DMS 273 (cell line): ENCODE results near the gene PRKAR1B.

Source experiments
- DNase-seq: peaks from one replicate; lab custom pipeline; 2025; ENCODE audit not compliant: unreplicated experiment; lab: John Stamatoyannopoulos, UW

PRKAR1B gene

DNA sequence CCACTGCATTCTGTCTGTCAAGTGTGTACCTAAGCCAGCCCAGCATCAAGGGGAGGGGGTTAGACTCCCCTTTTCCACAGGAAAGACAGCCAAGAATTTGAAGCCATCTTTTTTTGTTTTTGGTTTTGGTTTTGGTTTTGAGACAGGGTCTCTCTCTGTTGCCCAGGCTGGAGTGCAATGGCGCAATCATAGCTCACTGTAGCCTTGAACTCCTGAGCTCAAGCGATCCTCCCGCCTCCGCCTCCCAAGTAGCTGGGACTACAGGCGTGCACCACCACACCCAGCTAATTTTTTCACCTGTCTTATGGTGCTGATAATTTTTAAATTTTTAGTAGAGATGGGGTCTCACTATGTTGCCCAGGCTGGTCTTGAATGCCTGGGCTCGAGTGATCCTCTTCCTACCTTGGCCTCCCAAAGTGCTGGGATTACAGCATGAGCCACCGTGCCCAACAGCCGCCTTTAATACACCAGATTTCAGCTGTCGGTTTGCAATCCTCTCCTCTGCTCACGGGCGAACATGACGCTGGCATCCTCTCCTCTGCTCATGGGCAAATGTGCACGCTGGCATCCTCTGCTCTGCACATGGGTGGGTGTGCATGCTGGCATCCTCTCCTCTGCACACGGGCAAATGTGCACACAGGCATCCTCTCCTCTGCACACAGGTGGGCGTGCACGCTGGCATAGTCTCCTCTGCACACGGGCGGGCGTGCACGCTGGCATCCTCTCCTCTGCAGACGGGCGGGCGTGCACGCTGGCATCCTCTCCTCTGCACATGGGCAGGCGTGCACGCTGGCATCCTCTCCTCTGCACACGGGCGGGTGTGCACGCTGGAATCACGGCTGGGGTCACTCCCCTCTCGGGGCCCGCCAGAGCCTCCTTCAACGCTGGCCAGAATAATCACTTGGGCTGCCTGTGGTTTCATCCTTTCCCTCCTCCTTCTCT is 151.4 kb downstream of the PRKAR1B start:
- DNase-seq: no peak

GRCh38 chr7:574661-575395 is 152.3 kb downstream of the PRKAR1B start:
- DNase-seq: peak; percentile 92

GRCh38 chr7:573933-574381 is 153.1 kb downstream of the PRKAR1B start:
- DNase-seq: no peak

DNA sequence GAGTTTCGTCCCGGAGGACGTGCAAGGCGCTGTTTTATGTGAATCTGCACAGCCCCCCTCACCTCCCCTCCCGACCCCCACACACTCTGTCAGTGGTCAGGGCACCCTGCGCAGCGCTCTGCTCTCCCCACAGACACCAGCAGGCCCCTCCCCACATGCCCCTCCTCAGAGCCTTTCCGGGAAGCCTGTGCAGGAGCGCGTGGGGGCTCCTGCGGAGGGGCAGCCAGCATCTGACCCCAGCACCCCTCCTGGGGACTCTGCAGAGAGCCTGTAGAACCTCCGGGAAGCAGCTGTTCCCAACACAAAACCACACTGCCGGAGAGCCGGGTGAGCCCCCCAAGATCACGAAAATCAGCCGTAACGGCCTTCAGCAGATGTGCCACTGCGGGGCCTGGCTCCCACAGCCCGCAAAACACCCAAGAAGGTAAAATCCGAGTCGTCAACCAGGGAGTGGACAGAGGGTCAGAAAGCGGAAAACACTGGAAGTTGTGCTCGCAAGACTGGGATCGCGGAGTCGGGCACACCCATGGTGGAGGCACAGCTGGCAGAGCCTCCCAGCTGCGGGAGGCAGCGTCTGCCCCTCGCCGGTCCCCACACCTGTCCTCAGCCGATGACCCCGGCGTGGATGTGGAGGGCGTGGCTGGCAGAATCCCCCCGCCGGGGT is 153.7 kb downstream of the PRKAR1B start:
- no peak for DNase-seq

DNA sequence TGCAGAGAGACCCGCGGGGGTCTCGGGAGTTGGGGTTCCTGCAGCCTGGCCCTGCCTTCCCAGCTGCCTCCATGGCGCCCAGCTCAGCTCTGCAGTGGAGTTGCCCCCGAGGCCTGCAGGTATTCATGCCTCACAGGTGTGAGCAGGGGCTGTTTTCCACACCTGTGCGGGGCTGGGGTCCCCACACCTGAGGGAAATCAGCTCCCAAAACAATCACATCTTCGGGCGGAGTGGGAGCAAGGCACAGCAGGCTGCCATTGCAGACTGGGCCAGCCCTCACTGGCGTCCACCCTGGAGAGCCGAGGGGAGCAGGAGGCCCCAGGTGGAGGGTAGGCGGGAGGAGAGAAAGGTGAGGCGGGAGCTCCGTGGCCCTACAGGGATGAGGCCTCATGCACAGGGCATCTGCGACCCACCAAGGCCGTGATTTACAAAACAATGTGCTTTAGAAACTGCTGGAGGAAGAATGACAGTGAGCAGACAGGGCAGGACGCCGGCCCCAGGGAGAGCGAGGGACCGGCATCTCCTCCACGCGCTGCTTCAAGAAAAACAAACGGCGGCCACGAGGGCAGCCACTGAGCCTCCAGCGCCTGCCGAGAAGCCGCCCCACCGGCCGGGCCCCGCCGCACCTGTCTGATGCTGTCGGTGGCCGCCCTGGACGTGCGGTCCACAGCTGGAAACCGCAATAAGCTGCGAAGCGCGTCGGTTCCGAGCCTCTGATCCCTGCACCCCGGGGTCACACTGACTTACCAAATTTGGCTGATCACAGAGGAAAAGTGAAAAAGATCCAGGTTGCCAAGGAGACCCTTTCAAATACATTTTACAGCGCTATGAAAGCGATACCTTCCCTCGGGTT is 154.4 kb downstream of the PRKAR1B start:
- no peak for DNase-seq

DNA sequence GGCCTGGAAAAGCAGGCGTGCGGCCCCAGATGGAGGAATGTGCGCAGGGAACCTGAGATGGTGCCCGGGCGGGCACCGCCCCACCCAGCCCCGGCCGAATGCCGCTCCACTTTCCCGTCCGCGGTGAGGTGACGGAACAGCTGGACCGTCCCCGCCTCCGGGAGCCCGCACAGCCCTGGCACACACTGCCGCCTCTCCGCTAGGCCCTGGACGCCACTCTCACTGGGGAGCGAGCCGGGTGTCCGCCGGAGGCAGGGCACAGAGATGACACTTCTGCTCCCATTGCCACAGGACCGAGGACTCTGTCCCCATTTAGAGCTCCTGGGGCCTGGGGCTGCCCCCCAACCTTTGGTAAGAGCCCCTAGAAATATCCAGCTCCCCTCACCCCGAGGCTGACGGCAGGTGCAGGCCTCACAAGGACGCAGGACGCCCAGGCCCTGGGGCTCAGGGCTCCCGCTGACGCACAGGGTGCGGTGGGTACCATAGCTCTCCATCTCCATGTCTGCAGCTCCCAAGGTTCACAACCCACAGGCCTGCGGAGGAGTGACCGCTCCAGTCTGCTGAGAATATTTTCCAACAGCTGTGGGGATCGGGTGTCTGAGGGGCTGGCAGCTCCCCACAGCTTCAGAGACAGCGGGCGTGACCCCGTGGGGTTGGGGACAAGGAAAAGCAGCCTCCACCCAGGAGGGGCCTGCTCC is 155.2 kb downstream of the PRKAR1B start:
- DNase-seq: no peak

GRCh38 chr7:571096-571717 is 155.9 kb downstream of the PRKAR1B start:
- no peak for DNase-seq

DNA sequence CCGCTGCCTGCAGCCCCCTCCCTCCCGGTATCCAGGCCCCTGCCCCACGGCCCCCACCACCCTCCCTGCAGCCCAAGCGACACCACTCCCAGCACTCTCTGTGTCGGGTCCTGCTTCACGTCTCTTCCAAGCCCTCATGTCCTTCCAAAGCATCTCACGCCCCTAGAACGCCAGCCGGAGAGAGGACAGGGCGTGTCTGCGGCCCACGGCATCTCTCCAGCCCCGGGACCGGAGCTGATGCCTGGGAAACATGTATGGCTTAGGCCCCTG is 156.3 kb downstream of the PRKAR1B start:
- no peak for DNase-seq

- no peak for DNase-seq
Measured at GRCh38 chr7:569996-570800, 156.9 kb downstream of the PRKAR1B start.

GRCh38 chr7:569071-569855 is 157.8 kb downstream of the PRKAR1B start:
- DNase-seq: no peak

GRCh38 chr7:568031-568951 is 158.8 kb downstream of the PRKAR1B start:
- peak; percentile 61 for DNase-seq

DNA sequence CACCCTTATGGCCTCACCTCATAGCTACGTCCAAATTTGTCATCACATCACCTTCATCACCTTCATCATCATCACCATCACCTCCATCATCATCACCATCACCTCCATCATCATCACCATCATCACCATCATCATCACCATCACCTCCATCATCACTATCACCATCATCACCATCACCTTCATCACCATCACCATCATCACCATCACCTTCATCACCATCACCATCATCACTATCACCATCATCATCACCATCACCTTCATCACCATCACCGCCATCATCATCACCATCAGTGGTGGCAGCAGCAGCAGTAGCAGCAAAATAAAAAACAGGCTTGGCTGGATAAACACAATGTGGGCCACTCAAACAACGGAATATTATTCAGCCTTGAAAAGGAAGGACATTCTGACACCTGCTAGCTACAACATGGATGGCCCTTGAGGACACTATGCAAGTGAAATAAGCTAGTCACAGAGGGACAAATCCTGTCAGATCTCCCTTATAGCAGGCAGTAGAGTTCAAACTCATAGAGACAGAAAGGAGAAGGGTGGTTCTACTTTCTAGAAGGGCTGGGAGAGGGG is 159.7 kb downstream of the PRKAR1B start:
- no peak for DNase-seq

DNA sequence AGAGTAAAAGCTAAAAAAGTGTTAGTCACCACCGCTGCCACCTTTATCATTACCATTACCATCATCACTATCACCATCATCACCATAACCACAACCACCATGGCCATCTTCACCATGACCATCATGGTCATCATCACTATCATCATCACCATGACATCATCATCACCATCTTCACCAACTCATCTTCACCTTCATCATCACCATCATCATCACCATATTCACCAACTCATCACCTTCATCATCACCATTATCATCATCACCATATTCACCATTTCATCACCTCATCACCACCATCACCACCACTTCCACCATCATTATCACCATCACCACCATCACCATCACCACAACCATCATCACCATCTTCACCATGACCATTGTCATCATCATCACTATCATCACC is 161.0 kb downstream of the PRKAR1B start:
- DNase-seq: no peak

DNA sequence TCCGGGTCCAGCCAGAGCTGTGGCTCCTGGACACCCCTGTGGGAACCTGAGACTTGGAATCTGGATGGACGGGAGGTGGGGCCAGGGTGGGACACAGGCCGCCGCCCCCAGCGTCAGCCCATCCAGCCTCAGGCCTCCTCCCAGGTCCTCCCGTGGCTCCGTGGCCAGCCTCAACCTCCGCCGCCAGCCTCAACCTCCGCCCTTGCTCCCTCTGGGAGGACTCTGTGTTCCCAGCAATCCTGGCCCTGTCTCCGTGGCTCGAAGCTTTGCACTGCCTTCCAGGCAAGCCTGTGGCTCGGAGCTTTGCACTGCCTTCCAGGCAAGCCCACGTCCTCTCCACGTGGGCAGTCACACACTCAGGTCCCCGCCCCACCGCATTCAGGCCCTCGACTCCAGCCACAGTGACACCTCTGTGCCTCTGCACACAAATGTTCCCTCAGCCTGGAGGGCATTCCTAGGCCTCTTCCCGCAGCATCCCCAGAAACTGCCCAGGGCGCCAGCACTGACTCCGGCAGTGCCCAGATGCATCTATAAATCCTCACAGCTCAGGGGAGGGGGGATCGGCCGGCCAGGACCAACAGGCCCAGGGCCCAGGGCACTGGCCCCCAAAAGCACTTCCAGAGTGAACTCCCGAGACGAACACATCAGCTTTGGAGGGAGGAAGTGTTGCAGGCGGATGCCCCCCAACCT is 162.8 kb downstream of the PRKAR1B start:
- no peak for DNase-seq

- DNase-seq: no peak
Measured at GRCh38 chr7:563629-564170, 163.4 kb downstream of the PRKAR1B start.
